Esophagus squamous epithelium (tissue), 5 donors: Measurements from ENCODE around the gene OR52N4. TPM values are rescaled to one million over a fixed set of nuclear protein-coding genes. Genes with fewer than 3 reads are reported as not detected.

Experiments
- DNase-seq: peaks from one replicate; lab custom pipeline; 2025; lab: John Stamatoyannopoulos, UW
- H3K27ac ChIP-seq, 4 donors: fragments of 200-600 bp; sonication (generic); one replicate each; pipeline ENCODE4 v1.5.1; 2016 to 2019; ENCODE audit warnings: mild to moderate bottlenecking in 1 of 4
- H3K27me3 ChIP-seq, 4 donors: fragments of 200-600 bp; sonication (generic); 1 replicate in 3 of 4; 2 replicates in 1 of 4; pipeline versions ENCODE4 v1.5.1 to v1.6.0; 2017 to 2021; ENCODE audit warnings: antibody characterized with exemption in 1 of 4
- H3K36me3 ChIP-seq, 3 donors: fragments of 200-600 bp; sonication (generic); one replicate each; pipeline ENCODE4 v1.5.1; 2016 to 2019
- H3K4me1 ChIP-seq, 3 donors: fragments of 200-600 bp; sonication (generic); one replicate each; pipeline ENCODE4 v1.5.1; 2017 to 2019
- H3K4me3 ChIP-seq, 4 donors: fragments of 200-600 bp; sonication (generic); 1 replicate in 3 of 4; 2 replicates in 1 of 4; pipeline ENCODE4 v1.5.1; 2016 to 2019; ENCODE audit warnings: mild to moderate bottlenecking in 2 of 4, moderate library complexity in 1 of 4
- H3K9me3 ChIP-seq, 3 donors: fragments of 200-600 bp; sonication (generic); one replicate each; pipeline ENCODE4 v1.5.1; 2016 to 2019
- POLR2A ChIP-seq, 4 donors: fragments of 450-650 bp; IDR thresholded peaks; one replicate each; pipeline ENCODE4 v1.6.1; 2017; ENCODE audit warnings: antibody characterized with exemption in 4 of 4, mild to moderate bottlenecking in 4 of 4, moderate library complexity in 3 of 4
- WGBS, 2 donors: methylation state at CpG; one replicate each; pipeline ENCODE4 v1.1.5; 2018; 5-methylcytosine and 5-hydroxymethylcytosine counted together
- intact Hi-C: fragments of 100-400 bp; cut with DNase I; formaldehyde crosslinking; loops from one replicate; pipeline ENCODE4 v1.15.0; 2022
- total RNA-seq, 4 donors: library from RNA; depleted of rRNA; stranded (reverse); fragments of >200 nt; gene quantifications; one replicate each; pipeline ENCODE4 v1.1.0, GENCODE V29; 2016
- TF ChIP-seq, protein P1 (sequence below), 6 experiments: fragments of 450-650 bp in 4 of 6; fragments of 200-600 bp in 2 of 6; sonication (generic) in 2 of 6; IDR thresholded peaks; one replicate each; pipeline ENCODE4 v1.5.1; 2016 to 2019; ENCODE audit warnings: antibody characterized with exemption in 6 of 6, mild to moderate bottlenecking in 4 of 6, moderate library complexity in 4 of 6
- donor health status: DM: yes; HTN: yes; CAD: no.

The OR52N4 gene
- total RNA-seq, 4 donors from 2014 or later = not detected

DNA sequence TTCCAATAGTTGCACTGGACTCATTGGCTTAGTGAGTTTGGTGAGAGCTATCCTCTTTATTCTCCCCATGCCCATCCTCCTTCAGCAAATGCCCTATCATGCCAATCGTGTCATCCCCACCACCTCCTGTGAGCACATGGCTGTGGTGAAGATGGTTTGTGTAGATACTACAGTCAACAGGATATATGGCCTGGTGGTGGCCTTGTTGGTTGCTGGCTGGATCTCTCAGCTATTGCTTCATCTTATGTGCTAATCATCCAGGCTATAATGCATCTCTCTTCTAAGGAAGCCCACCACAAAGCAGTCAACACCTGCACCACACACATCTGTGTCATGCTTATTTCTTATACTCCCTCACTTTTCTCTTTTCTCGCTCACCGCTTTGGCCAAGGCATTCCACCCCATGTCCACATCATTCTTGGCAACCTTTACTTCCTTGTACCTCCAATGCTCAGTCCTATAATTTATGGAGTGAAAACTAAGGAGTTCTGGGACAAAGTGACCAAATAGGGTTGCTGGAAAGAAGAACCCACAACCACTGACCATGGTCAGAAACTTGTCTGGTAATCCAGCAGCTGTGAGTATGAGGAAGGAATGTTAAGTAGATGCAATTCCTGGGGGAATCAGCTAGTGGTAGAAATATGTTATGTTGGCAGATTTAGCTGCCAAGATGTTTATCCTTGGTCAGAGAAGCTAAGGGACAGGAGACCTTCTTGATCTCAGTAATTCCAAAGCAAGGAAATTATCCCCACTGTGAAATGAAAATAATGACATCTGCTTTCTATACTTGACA lies 34.1 kb upstream of the OR52N4 start:
- no peak for TF ChIP-seq POLR2A (IDR thresholded peaks at IDR 0.05)
- TF ChIP-seq, protein P1, sequence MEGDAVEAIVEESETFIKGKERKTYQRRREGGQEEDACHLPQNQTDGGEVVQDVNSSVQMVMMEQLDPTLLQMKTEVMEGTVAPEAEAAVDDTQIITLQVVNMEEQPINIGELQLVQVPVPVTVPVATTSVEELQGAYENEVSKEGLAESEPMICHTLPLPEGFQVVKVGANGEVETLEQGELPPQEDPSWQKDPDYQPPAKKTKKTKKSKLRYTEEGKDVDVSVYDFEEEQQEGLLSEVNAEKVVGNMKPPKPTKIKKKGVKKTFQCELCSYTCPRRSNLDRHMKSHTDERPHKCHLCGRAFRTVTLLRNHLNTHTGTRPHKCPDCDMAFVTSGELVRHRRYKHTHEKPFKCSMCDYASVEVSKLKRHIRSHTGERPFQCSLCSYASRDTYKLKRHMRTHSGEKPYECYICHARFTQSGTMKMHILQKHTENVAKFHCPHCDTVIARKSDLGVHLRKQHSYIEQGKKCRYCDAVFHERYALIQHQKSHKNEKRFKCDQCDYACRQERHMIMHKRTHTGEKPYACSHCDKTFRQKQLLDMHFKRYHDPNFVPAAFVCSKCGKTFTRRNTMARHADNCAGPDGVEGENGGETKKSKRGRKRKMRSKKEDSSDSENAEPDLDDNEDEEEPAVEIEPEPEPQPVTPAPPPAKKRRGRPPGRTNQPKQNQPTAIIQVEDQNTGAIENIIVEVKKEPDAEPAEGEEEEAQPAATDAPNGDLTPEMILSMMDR (IDR thresholded peaks at IDR 0.05) = no peak
- H3K4me3 ChIP-seq = no peak overlapping the region
- DNase-seq = no peak
- H3K27me3 ChIP-seq = no peaks in the 10 kb centered on the region
- no peak overlapping the region for H3K27ac ChIP-seq
- H3K9me3 ChIP-seq = no peaks in the 10 kb centered on the region
- intact Hi-C loops = no loop called here
- WGBS, 2 donors = 95 to 97% methylated on average over 3 of the region's 3 CpGs
- H3K4me1 ChIP-seq = no peaks in the 10 kb centered on the region
- H3K36me3 ChIP-seq = no peaks in the 10 kb centered on the region

DNA sequence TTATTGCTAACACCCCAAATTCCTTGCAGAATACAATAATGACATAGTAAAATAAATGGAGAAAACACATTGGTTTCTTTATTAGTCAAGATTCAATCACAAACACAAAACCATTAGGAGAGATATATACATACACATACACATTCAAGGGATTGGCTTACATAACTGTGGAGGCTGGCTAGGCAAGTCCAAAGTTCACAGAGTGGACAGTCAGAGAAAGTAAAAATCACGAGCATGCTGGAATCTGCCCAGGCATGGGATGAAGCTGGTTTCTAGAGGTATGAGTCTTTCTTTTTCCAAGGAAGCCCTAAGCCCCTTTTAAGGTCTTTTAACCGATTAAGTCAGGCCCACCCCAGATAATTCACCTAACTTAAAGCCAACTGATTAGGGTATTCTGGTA lies 31.4 kb upstream of the OR52N4 start:
- TF ChIP-seq, protein P1 (IDR thresholded peaks at IDR 0.05) = no peak
- no peak for TF ChIP-seq POLR2A (IDR thresholded peaks at IDR 0.05)
- Histone ChIP-seq H3K4me1 (no peaks in the 10 kb centered on the region), H3K36me3 (no peaks in the 10 kb centered on the region), H3K27ac (no peak overlapping the region), H3K9me3 (no peaks in the 10 kb centered on the region), H3K4me3 (no peak overlapping the region), H3K27me3 (no peaks in the 10 kb centered on the region)
- WGBS, 2 donors = 56 to 64% methylated on average over 2 of the region's 2 CpGs
- intact Hi-C loops = no loop called here
- DNase-seq = no peak

DNA sequence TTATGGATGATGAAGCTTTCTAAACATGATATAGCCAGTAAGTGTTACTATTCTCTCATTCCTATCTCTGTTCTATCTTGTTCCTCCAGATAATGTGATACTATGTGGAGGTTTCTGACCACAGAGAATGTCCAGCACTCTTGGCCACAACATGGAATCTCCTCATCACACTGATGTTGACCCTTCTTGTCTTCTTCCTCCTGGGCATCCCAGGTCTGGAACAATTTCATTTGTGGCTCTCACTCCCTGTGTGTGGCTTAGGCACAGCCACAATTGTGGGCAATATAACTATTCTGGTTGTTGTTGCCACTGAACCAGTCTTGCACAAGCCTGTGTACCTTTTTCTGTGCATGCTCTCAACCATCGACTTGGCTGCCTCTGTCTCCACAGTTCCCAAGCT lies 27.7 kb upstream of the OR52N4 start:
- Histone ChIP-seq H3K4me3 (no peak overlapping the region), H3K27ac (no peak overlapping the region), H3K4me1 (no peaks in the 10 kb centered on the region), H3K36me3 (no peaks in the 10 kb centered on the region), H3K27me3 (no peaks in the 10 kb centered on the region), H3K9me3 (no peaks in the 10 kb centered on the region)
- WGBS, 2 donors = 80 to 83% methylated on average over 1 of the region's 1 CpG
- TF ChIP-seq POLR2A (IDR thresholded peaks at IDR 0.05) = no peak
- TF ChIP-seq, protein P1 (IDR thresholded peaks at IDR 0.05) = no peak
- DNase-seq = no peak
- intact Hi-C loops = no loop called here

DNA sequence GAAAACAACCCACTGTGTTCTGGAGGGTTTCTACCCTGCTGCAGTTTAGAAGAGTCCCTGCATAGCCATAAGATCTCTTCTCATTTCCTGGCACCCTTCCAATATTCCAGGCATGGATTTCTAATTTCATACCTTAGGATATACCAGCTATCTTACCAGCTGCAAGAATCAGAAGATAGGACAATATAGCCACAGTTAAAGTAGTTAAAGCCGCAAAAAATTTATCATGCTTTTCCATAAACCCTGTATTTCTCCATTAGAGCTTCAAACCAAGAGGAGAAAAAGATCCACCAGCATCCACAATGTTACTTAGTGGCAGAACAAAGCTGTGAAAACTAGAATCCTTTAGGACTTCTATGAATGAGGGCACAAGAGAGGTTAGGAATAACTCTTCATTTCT lies 26.4 kb upstream of the OR52N4 start:
- no peak for TF ChIP-seq POLR2A (IDR thresholded peaks at IDR 0.05)
- TF ChIP-seq, protein P1 (IDR thresholded peaks at IDR 0.05) = no peak
- 88 to 89% methylated on average over 1 of the region's 1 CpG for WGBS, 2 donors
- intact Hi-C loops = no loop called here

DNA sequence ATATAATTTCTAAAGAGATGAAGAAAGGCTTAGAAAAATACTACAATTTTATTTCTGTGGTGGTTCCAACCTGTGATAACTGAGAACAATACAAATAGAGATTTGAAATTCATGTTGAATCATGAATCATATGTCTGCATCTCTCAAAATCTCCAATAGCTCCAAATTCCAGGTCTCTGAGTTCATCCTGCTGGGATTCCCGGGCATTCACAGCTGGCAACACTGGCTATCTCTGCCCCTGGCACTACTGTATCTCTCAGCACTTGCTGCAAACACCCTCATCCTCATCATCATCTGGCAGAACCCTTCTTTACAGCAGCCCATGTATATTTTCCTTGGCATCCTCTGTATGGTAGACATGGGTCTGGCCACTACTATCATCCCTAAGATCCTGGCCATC lies 17.6 kb upstream of the OR52N4 start, which contains the start of gene OR56B1:
Gene OR56B1, plus strand, starts transcription at position 53 of the 400 bp plus-strand sequence. Its CDS starts 69 bp downstream, at position 122.
- Histone ChIP-seq H3K36me3 (no peaks in the 10 kb centered on the region), H3K4me3 (no peak within 1 kb of the TSS), H3K27me3 (no peaks in the 10 kb centered on the region), H3K4me1 (no peaks in the 10 kb centered on the region), H3K9me3 (no peaks in the 10 kb centered on the region), H3K27ac (no peak within 1 kb of the TSS)
- intact Hi-C loops = no loop called here
- DNase-seq = no peak
- WGBS, 2 donors = 52 to 53% methylated on average over 1 of the region's 1 CpG
- TF ChIP-seq, protein P1 (IDR thresholded peaks at IDR 0.05) = no peak
- no peak for TF ChIP-seq POLR2A (IDR thresholded peaks at IDR 0.05)

More for the DNA sequence above, 26.4 kb upstream of the OR52N4 start:
- no peaks in the 10 kb centered on the region for H3K36me3 ChIP-seq
- H3K9me3 ChIP-seq = no peaks in the 10 kb centered on the region
- H3K27ac ChIP-seq = no peak overlapping the region
- no peaks in the 10 kb centered on the region for H3K4me1 ChIP-seq
- no peak for DNase-seq
- no peaks in the 10 kb centered on the region for H3K27me3 ChIP-seq
- no peak overlapping the region for H3K4me3 ChIP-seq
